ENCODE measurements around the gene MDFIC.

The MDFIC gene

GRCh38 chr7:114929570-114929969, 7.7 kb downstream of the MDFIC start:
- no peak for DNase-seq

GRCh38 chr7:114930107-114930661, 8.3 kb downstream of the MDFIC start:
- no peak for DNase-seq

- DNase-seq: no peak
Measured at GRCh38 chr7:114930829-114931655, 9.1 kb downstream of the MDFIC start.

GRCh38 chr7:114931656-114932011, 9.7 kb downstream of the MDFIC start:
- DNase-seq: no peak

GRCh38 chr7:114932991-114933390, 11.1 kb downstream of the MDFIC start:
- no peak for DNase-seq

GRCh38 chr7:114933658-114934057, 11.8 kb downstream of the MDFIC start:
- DNase-seq: no peak

GRCh38 chr7:114934086-114934485, 12.2 kb downstream of the MDFIC start:
- DNase-seq: no peak

GRCh38 chr7:114934713-114935112, 12.8 kb downstream of the MDFIC start:
- no peak for DNase-seq

- no peak for DNase-seq
Measured at GRCh38 chr7:114936471-114936870, 14.6 kb downstream of the MDFIC start.

- no peak for DNase-seq
Measured at GRCh38 chr7:114937446-114937845, 15.6 kb downstream of the MDFIC start.

- no peak for DNase-seq
Measured at GRCh38 chr7:114938785-114939184, 16.9 kb downstream of the MDFIC start.

GRCh38 chr7:114939484-114940097, 17.7 kb downstream of the MDFIC start:
- no peak for DNase-seq

- no peak for DNase-seq
Measured at GRCh38 chr7:114940220-114940619, 18.3 kb downstream of the MDFIC start.

- DNase-seq: no peak
Measured at GRCh38 chr7:114941692-114942091, 19.8 kb downstream of the MDFIC start.

- no peak for DNase-seq
Measured at GRCh38 chr7:114942446-114943175, 20.7 kb downstream of the MDFIC start.

GRCh38 chr7:114943530-114943929, 21.6 kb downstream of the MDFIC start:
- no peak for DNase-seq

- DNase-seq: no peak
Measured at GRCh38 chr7:114943953-114944744, 22.3 kb downstream of the MDFIC start.

GRCh38 chr7:114944745-114945625, 23.1 kb downstream of the MDFIC start:
- no peak for DNase-seq

- no peak for DNase-seq
Measured at GRCh38 chr7:114949231-114949630, 27.3 kb downstream of the MDFIC start.

- no peak for DNase-seq
Measured at GRCh38 chr7:114952296-114952695, 30.4 kb downstream of the MDFIC start.

GRCh38 chr7:114953724-114954123, 31.8 kb downstream of the MDFIC start:
- DNase-seq: no peak

GRCh38 chr7:114956702-114957101, 34.8 kb downstream of the MDFIC start:
- no peak for DNase-seq

All from NCI-H526 treated with DMSO at 0.1 percent for 48 hours (cell line).